Stimulated activated CD4-positive, alpha-beta T cell treated with anti-CD3 and anti-CD28 coated beads, Interleukin-15, amount 100 ng/mL, for 24 hours (primary cell): Measurements from ENCODE around the gene FBP2.

ENCODE experiments used
- DNase-seq: peaks from one replicate; pipeline ENCODE4 v3.0.0-alpha.2; 2020

Gene FBP2

GRCh38 chr9:94593459-94594345 lies at the start of gene FBP2:
Gene FBP2 (minus strand): TSS chr9:94593824. CDS start chr9:94593726, 98 bp downstream.
- DNase-seq, result no peak

GRCh38 chr9:94643176-94643575 lies 49.6 kb upstream of the FBP2 start:
- DNase-seq, result no peak

- DNase-seq, result no peak
Observed at GRCh38 chr9:94642501-94642900, 48.9 kb upstream of the FBP2 start.

GRCh38 chr9:94639999-94640376 lies 46.4 kb upstream of the FBP2 start:
- DNase-seq, result no peak

GRCh38 chr9:94639061-94639998 lies 45.7 kb upstream of the FBP2 start, which contains the start of gene FBP1:
Gene FBP1 (minus strand): TSS chr9:94639518. CDS start chr9:94639310, 208 bp downstream.
- DNase-seq, result peak; percentile 58

- DNase-seq, result no peak
Observed at GRCh38 chr9:94638335-94639060, 44.9 kb upstream of the FBP2 start.

DNA sequence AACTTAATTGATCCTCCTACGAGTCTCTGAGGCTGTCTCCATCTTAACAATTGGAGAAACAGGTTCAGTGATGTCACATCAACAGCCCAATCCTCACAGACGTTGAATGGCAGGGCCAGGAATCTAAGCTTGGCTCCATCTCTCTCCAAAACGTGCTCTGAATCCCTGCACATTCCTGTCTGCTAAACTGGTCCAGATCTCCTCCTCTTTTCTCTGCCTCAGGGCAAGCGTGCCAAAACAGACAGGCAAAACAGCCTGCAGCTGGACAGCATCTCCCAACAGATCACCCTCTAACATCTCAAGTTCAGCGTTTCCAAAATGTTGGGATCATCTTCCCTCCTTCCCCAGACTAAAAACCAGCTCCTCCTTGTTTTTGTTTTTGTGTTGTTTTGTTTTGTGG lies 39.1 kb upstream of the FBP2 start:
- DNase-seq, result no peak

DNA sequence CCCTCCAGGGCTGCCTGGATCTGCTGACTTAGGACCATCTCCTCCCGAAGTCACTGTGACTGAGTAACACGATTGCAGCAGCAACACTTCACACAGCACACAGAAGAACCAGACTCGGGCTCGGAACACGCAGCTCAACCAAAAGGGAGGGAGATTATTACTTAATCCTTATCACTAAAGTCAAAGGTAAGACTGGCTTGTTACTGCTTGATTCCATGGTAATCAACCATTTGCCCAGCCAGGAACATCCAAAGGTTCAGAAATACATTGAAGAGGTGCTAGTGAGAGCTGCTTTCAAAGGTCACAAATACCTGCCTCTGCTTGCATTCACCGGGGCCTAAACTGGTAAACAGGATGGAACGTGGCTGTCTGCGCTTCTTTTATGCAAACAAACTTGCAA lies 38.0 kb upstream of the FBP2 start:
- DNase-seq, result no peak

DNA sequence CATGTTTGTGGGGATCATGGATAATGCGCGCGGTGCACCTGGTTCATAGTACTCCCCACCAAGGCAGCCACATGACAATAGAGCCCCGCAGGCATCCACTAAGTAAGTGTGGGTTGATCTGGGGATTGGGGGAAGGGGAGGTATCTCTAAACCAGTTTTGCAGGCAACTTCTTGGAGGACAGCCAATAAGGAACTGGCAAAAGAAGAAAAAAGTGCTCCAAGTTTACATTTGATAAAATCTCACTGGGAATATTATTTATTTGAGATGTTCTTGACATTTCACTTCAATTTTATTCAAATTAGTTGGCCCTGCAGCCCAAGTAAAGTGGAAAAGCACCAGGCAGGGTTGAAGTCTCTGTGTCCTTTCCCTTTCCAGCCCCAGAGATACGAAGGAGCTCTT lies 37.2 kb upstream of the FBP2 start:
- no peak for DNase-seq

- DNase-seq, result no peak
Observed at GRCh38 chr9:94630281-94630680, 36.7 kb upstream of the FBP2 start.

GRCh38 chr9:94627287-94627686 lies 33.7 kb upstream of the FBP2 start:
- DNase-seq, result no peak

DNA sequence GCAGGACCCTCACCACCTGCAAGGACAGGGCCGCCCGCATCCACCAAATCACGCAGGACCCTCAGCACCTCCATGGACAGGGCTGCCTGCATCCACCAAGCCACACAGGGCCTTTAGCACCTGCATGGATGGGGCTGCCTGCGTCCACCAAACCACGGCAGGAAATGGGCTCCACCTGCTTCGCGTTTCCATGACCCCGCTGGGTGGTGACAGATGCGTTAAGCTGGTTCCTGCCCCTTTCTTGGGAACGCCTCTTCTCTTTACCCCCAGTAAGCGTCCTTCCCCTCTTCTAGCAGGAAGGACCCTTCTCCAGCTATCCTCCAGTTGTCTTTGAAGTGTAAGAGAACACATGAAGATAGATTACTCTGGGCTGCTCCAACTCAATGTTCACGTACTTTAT lies 32.2 kb upstream of the FBP2 start:
- no peak for DNase-seq

GRCh38 chr9:94624629-94625028 lies 31.0 kb upstream of the FBP2 start:
- DNase-seq, result no peak

DNA sequence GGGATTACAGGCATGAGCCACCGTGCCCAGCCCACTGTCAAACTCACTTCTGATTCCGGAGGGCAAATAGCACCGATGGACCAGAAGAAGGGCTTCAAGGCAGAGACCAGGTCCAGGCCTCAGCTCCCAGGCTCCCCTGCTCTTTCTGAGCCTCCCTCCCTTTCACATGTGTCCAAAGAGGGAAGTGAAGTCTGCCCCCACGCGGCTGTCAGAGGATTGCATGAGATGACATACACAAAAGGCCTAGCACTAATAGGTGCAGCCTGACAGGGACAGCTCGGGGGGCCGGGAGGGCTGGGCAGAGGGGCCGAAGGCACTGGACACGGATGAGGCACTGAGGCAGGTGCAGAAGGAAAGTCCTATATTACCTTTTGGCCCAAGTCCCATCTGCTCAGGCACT lies 29.6 kb upstream of the FBP2 start:
- peak; percentile 57 for DNase-seq

DNA sequence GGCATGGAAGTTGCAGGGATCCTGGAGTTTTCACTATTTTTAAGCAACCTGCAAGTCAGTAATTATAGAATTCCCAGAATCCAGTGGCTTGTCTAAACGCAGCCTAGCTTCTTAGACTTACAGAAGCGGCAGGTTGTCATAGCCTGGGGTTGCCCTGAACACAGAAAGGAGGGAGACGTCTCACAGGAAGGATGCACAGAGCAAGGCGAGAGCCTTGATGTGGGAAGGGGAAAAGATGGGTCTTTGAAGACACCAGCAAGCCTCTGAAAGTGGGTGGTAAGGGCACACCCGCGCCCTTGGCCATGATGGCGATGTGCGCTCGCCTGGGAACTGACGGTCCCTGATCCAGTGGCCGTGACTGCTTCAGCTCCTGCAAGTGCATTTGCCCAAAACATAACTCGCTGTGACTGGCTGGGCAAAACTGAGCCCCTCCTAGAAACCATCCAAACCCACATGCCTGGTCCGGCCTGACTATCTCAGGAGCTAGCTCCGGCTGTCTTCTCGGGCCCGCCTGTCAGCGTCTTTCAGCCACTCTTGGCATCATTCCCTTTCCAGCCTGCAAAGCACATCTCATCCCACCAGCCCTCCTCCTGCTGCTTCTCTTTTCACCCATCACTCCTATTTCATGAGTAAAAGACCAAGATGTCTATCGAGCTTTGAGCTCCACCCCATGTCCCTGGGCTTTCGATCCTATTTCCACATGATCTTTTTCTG lies 28.6 kb upstream of the FBP2 start:
- DNase-seq, result no peak

DNA sequence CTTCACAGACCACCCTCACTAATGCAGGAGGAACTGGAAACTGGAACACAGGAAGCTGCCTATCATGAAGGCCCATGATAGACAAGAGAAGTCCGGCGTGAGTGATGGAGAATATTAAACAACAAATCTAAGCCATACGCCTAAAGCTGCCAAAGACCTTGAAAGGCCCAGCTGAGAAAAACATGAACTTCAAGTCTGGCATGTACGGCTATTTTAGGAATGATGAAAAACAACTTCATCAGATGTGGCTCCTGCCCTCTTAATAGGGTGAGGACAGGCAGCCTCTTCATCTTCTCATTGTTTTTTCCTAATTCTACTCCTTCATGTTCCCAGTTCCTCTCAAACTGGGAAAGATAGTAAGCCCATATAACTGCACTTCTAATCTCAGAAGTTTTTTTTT lies 25.4 kb upstream of the FBP2 start:
- DNase-seq, result no peak

DNA sequence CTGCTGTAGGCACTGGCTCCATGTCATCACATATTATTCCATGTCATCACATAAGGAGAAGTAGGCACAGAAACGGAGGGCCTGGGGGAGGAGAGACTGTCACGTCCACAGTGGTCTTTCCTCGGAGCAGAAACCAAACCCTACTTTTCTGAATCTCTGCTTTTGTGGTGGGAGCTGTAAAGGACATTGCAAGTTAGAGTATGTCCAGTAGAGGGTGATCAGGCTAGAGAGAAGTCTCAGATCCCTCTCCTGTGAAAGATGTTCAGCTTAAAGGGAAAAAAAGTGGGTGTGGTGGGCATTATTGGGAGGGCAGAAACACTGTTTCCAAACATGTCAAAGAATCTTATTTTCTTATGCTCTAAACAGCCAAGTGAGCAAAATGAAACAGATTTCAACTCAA lies 19.4 kb upstream of the FBP2 start:
- no peak for DNase-seq

GRCh38 chr9:94612071-94612470 lies 18.4 kb upstream of the FBP2 start:
- DNase-seq, result peak; percentile 5

- DNase-seq, result peak; percentile 85
Observed at GRCh38 chr9:94611638-94612068, 18.0 kb upstream of the FBP2 start.

GRCh38 chr9:94610181-94610606 lies 16.6 kb upstream of the FBP2 start:
- no peak for DNase-seq

- DNase-seq, result no peak
Observed at GRCh38 chr9:94607423-94607691, 13.7 kb upstream of the FBP2 start.

- no peak for DNase-seq
Observed at GRCh38 chr9:94606646-94607422, 13.2 kb upstream of the FBP2 start.
